CD4-positive, alpha-beta T cell treated with Interleukin-10 for 1 hour (primary cell): ENCODE data around the gene SSBP4.
A peak's percentile ranks its signal among the peaks of the same experiment; 100 is the strongest.

ENCODE experiments used
- DNase-seq: peaks from one replicate; pipeline ENCODE4 v3.0.0-alpha.2; 2020

SSBP4 gene

GRCh38 chr19:18473003-18473705 lies 54.0 kb downstream of the SSBP4 start:
- no peak for DNase-seq

GRCh38 chr19:18473706-18474087 lies 54.5 kb downstream of the SSBP4 start:
- DNase-seq: no peak

GRCh38 chr19:18474366-18474887 lies 55.2 kb downstream of the SSBP4 start:
- DNase-seq: no peak

GRCh38 chr19:18475004-18475453 lies 55.8 kb downstream of the SSBP4 start:
- peak; percentile 79 for DNase-seq

- DNase-seq: no peak
Observed at GRCh38 chr19:18475762-18476331, 56.6 kb downstream of the SSBP4 start.

- DNase-seq: no peak
Observed at GRCh38 chr19:18476507-18477041, 57.4 kb downstream of the SSBP4 start.

- DNase-seq: no peak
Observed at GRCh38 chr19:18477042-18477779, 58.0 kb downstream of the SSBP4 start.

GRCh38 chr19:18477974-18478373 lies 58.8 kb downstream of the SSBP4 start:
- peak; percentile 17 for DNase-seq

GRCh38 chr19:18478545-18479311 lies 59.5 kb downstream of the SSBP4 start:
- DNase-seq: peak; percentile 69

- DNase-seq: no peak
Observed at GRCh38 chr19:18480006-18480691, 61.0 kb downstream of the SSBP4 start.

- no peak for DNase-seq
Observed at GRCh38 chr19:18481505-18482222, 62.5 kb downstream of the SSBP4 start.

GRCh38 chr19:18483119-18483890 lies 64.1 kb downstream of the SSBP4 start:
- DNase-seq: no peak
